AG10803 (cell line): ENCODE data around the gene ATPAF1.

Experiments
- DNase-seq: peaks from one replicate; pipeline ENCODE4 v3.0.0; 2010; ENCODE audit warnings: low read depth
- H3K4me3 ChIP-seq: 2 replicates; pipeline ENCODE4 v1.5.1; 2011; ENCODE audit warnings: mild to moderate bottlenecking, low read length, control low read depth
- CTCF ChIP-seq: conservative IDR thresholded peaks from 2 replicates; pipeline ENCODE4 v1.5.1; 2011; ENCODE audit warnings: mild to moderate bottlenecking, low read length, control low read depth, inconsistent platforms

ATPAF1 gene

DNA sequence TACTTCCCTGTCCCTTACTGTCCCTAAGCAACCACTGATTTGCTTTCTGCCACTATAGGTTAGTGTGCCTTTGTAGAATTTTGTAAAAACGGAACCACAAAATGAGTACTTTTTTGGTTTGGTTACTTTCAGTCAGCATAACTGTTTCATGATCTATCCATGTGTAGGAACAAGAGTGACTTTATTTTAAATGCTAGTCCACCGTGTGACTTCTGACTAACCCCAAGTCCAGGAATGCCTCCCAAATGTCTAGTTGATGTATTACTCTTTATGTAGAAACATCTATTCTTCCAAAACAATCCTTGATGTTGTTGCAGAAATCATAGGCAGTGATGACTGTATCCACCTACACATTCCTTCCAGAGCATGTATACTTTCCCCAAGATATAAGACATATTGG lies 21.3 kb downstream of the ATPAF1 start:
- no peak for TF ChIP-seq CTCF
- peak; percentile 9 for DNase-seq
- H3K4me3 ChIP-seq: no peak overlapping the region

GRCh38 chr1:46646331-46646730 lies 21.8 kb downstream of the ATPAF1 start:
- H3K4me3 ChIP-seq: no peak overlapping the region
- DNase-seq: no peak
- no peak for TF ChIP-seq CTCF

- no peak for TF ChIP-seq CTCF
- no peak for DNase-seq
- H3K4me3 ChIP-seq: no peak overlapping the region
Measured at GRCh38 chr1:46645815-46646214, 22.3 kb downstream of the ATPAF1 start.

DNA sequence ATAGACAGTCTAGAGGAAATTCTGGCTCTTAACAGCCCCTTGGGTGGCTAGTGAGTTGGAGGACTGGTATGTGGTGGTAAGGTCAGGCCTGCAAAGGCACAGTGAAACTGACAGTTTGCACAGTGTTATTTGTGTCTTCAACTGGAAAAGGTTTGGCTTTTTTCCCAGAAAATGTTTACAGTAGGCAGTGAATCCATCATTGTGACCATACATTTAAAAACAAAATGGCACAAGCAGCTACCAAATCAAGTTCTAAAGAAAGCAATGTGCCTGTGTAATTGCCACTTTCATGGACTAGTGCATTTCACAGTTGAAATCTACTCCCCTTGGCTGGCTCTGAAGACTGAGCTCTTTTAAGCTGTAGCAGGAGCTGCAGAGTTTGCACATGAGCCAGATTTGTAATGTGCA lies 24.8 kb downstream of the ATPAF1 start:
- no peak overlapping the region for H3K4me3 ChIP-seq
- peak; percentile 91 for DNase-seq
- TF ChIP-seq CTCF: no peak

DNA sequence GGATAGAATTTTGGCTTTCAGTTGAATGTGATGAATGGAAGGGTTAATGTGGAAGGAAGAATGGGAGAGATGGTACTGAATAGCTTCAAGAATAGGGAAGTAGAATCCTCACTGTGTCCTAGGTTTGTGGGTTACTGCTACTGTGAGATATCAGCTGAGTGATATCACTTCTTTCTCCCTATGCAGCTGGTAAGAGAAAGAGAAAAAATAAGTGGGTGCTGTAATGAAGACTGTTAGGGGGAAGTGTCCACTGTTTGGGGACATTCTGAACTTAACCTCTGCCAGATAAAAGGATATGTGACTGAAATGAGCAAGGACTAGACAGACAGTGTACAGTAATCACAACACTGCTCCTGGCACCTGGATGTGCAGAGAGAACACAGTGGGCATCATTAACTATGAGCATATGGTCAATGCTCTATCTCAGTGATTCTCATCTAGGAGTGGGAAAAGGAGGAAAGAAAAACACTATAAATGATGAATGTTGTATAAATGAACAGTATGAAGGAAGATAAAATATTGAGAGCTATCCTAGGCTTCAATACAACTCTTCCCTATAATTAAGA lies 26.0 kb downstream of the ATPAF1 start:
- no peak for DNase-seq
- no peak for TF ChIP-seq CTCF
- H3K4me3 ChIP-seq: no peak overlapping the region

- DNase-seq: no peak
Measured at GRCh38 chr1:46639547-46639946, 28.6 kb downstream of the ATPAF1 start.

More at GRCh38 chr1:46639547-46639946, 28.6 kb downstream of the ATPAF1 start:
- no peak for TF ChIP-seq CTCF
- no peak overlapping the region for H3K4me3 ChIP-seq
